BLaER1 (cell line): ENCODE measurements around the gene GRPEL2.

Experiments used
- H3K27ac ChIP-seq: shearing (Covaris generic); formaldehyde crosslinking; 2 replicates; pipeline ENCODE4 v1.8.1; 2022
- H3K27me3 ChIP-seq: shearing (Covaris generic); formaldehyde crosslinking; 2 replicates; pipeline ENCODE4 v1.8.1; 2022
- H3K36me3 ChIP-seq: shearing (Covaris generic); formaldehyde crosslinking; 2 replicates; pipeline ENCODE4 v1.8.1; 2022
- H3K4me1 ChIP-seq: shearing (Covaris generic); formaldehyde crosslinking; 2 replicates; pipeline ENCODE4 v1.8.1; 2022
- H3K4me2 ChIP-seq: shearing (Covaris generic); formaldehyde crosslinking; 2 replicates; pipeline ENCODE4 v1.8.1; 2022
- H3K4me3 ChIP-seq: shearing (Covaris generic); formaldehyde crosslinking; 2 replicates; pipeline ENCODE4 v1.8.1; 2022
- H3K9ac ChIP-seq: shearing (Covaris generic); formaldehyde crosslinking; 2 replicates; pipeline ENCODE4 v1.8.1; 2022
- H3K9me3 ChIP-seq: shearing (Covaris generic); formaldehyde crosslinking; 2 replicates; pipeline ENCODE4 v1.8.1; 2022
- H4K20me1 ChIP-seq: shearing (Covaris generic); formaldehyde crosslinking; 2 replicates; pipeline ENCODE4 v1.8.1; 2022
- Cebpa-rat ChIP-seq: shearing (Covaris generic); IDR thresholded peaks from 2 replicates; pipeline ENCODE4 v1.8.1; 2022

Gene GRPEL2

DNA sequence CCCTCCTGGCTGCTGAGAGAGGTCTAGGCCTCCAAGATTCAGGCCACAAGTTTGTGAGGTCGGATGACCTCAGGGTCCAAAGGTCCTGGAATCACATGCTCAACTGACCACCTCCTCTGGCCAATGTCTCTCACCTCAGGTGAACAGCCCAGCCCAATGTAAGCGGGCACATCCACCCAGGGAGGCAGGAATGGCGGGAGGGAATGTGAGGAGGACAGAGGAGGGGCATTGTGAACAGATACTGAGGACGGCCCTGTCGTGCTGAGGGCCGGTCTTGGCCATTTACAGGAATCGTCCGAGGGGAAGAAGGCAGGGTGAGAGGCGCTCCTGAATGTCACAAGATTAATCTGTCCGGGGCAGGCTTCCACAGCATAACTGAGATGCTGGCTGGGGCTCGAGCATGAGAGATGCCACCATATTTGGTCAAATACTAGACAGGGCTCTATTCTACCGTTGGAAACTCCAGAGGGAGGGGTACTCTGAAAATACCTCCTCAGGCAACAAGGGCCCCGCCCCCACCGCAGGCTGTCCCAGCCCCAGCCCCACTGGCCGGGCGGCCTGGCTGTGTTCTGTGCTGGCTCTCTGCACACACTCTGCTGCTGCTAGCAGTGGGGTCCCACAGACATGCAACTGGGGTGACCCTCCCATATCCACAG, 35.3 kb downstream of the GRPEL2 start:
- TF ChIP-seq Cebpa-rat, result no peak
- no peaks in the 10 kb centered on the region for H3K9me3 ChIP-seq
- no peak overlapping the region for H3K4me2 ChIP-seq
- no peaks in the 10 kb centered on the region for H3K36me3 ChIP-seq
- H3K4me1 ChIP-seq, result peaks cover 5% of the 10 kb centered on the region
- H3K9ac ChIP-seq, result no peak overlapping the region
- no peak overlapping the region for H3K27ac ChIP-seq
- H3K4me3 ChIP-seq, result no peak overlapping the region
- H4K20me1 ChIP-seq, result no peaks in the 10 kb centered on the region
- H3K27me3 ChIP-seq, result no peaks in the 10 kb centered on the region

GRCh38 chr5:149381261-149381985, 36.1 kb downstream of the GRPEL2 start:
- Histone ChIP-seq H3K4me3 (no peak overlapping the region), H3K27ac (no peak overlapping the region), H3K36me3 (no peaks in the 10 kb centered on the region), H3K9me3 (no peaks in the 10 kb centered on the region), H3K4me2 (no peak overlapping the region), H3K9ac (peak overlapping the region; percentile 12; the same call in 1 of the 2 replicates), H3K4me1 (peaks cover 9% of the 10 kb centered on the region), H3K27me3 (no peaks in the 10 kb centered on the region), H4K20me1 (no peaks in the 10 kb centered on the region)
- no peak for TF ChIP-seq Cebpa-rat

DNA sequence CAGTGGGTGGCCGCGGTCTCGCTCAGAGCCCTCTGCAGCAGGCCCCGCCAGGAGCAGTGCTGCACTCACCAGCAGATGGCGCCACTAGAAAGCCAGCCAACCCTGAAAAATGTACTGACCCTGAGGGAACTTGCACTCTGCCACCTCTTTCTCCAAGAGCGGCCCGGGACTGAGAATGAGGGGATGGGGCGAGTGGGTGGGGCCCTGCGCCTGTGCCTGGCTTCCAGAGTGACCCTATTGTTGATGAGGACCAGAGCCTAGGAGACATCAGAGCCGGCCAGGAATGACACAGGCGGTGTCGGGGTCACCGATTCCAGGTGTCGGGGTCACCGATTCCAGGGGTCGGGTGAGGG, 36.7 kb downstream of the GRPEL2 start:
- no peak overlapping the region for H3K27ac ChIP-seq
- no peaks in the 10 kb centered on the region for H3K27me3 ChIP-seq
- H3K4me2 ChIP-seq, result no peak overlapping the region
- no peak overlapping the region for H3K4me3 ChIP-seq
- peaks cover 9% of the 10 kb centered on the region for H3K4me1 ChIP-seq
- no peaks in the 10 kb centered on the region for H3K36me3 ChIP-seq
- H4K20me1 ChIP-seq, result no peaks in the 10 kb centered on the region
- no peak overlapping the region for H3K9ac ChIP-seq
- no peaks in the 10 kb centered on the region for H3K9me3 ChIP-seq
- TF ChIP-seq Cebpa-rat, result no peak

DNA sequence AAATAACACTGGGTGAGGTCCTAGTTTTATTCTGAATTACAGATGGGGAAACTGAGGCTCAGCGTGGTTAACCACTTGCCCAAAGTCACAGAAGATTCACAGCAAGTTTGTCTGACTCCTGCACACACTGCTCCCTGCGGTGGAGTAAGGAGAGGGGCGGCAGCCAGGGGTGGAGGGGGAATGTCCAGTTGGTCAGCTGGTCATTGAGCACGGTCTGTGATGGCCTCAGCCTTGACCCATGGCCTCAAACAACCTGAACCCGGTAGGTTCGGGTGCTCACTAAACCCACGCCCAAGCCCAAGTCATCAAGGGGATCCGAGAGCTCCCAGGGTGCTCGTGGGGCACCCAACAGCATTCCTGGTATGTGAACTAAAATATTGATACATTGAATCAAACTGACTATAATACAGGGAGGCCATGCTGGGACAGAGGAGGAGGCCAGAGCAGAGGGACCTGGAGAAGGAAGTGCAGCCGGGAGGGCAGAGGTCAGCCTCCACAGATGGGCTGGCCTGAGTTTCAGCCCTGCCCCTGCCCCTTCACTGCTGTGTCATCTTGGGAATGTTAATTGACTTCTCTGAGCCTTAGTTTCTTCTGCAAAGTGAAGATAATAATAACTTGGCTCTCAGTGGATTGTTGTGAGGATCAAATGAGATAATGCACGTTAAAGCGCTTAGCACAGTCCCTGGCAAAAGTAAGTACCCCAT, 37.4 kb downstream of the GRPEL2 start:
- Histone ChIP-seq H3K4me2 (no peak overlapping the region), H3K4me1 (peaks cover 9% of the 10 kb centered on the region), H3K9me3 (no peaks in the 10 kb centered on the region), H4K20me1 (no peaks in the 10 kb centered on the region), H3K27me3 (no peaks in the 10 kb centered on the region), H3K4me3 (no peak overlapping the region), H3K27ac (no peak overlapping the region), H3K9ac (no peak overlapping the region), H3K36me3 (no peaks in the 10 kb centered on the region)
- no peak for TF ChIP-seq Cebpa-rat

- Histone ChIP-seq H4K20me1 (no peaks in the 10 kb centered on the region), H3K9me3 (no peaks in the 10 kb centered on the region), H3K27me3 (no peaks in the 10 kb centered on the region), H3K27ac (no peak overlapping the region), H3K4me2 (no peak overlapping the region), H3K9ac (no peak overlapping the region), H3K4me3 (no peak overlapping the region), H3K36me3 (no peaks in the 10 kb centered on the region), H3K4me1 (peaks cover 9% of the 10 kb centered on the region)
- no peak for TF ChIP-seq Cebpa-rat
Observed at GRCh38 chr5:149383399-149383798, 38.1 kb downstream of the GRPEL2 start.

DNA sequence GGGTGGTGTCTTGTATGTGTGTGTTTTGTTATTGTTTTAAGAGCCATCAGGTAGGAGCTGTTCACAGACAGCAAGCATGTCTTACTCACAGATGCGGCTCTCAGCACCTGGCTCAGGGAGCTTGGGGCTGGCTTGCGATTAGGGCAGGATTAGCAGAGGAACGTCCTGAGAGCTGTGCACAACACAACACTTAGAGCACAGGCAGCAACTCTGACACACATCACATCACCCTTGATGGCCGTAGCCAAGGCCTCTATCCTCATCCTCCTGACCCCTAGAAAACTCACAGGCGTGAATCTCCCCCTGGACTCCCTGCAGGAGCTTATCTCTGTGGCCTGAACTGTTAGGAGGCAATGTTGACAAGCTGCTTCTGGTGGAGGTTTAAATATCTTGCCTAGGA, 40.9 kb downstream of the GRPEL2 start:
- H3K36me3 ChIP-seq, result no peaks in the 10 kb centered on the region
- H3K9ac ChIP-seq, result no peak overlapping the region
- peak overlapping the region; percentile 44; the same call in 1 of the 2 replicates for H3K4me2 ChIP-seq
- H3K27me3 ChIP-seq, result no peaks in the 10 kb centered on the region
- H3K4me3 ChIP-seq, result no peak overlapping the region
- no peak for TF ChIP-seq Cebpa-rat
- no peaks in the 10 kb centered on the region for H4K20me1 ChIP-seq
- no peaks in the 10 kb centered on the region for H3K9me3 ChIP-seq
- peaks cover 9% of the 10 kb centered on the region for H3K4me1 ChIP-seq
- peak overlapping the region; percentile 65; the same call in 1 of the 2 replicates for H3K27ac ChIP-seq

DNA sequence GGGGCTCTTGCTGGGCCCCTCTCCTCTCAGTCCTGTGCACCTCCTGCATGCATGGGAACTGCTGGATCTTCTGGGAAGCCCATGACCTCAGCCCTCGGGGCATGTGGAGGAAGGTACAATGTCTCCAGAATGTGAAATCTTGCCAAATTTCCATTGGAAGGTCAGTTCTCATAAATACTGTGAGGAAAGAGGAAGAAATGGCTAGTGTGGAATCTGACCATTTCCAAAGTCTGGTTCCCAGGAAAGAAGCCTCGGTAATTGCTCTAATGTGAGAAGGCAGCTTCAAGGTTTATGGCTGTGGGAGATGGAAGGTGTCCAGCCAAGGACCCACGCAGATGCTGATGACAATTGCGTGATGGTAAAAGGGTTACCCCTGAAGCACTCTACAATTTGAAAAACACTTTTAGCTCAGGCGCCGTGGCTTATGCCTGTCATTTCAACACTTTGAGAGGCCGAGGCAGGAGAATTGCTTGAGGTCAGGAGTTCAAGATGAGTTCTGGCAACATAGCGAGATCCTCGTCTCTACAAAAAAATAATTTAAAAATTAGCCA, 41.9 kb downstream of the GRPEL2 start:
- Histone ChIP-seq H4K20me1 (no peaks in the 10 kb centered on the region), H3K27ac (no peak overlapping the region), H3K9me3 (no peaks in the 10 kb centered on the region), H3K9ac (no peak overlapping the region), H3K4me1 (peaks cover 9% of the 10 kb centered on the region), H3K4me2 (no peak overlapping the region), H3K27me3 (no peaks in the 10 kb centered on the region), H3K36me3 (no peaks in the 10 kb centered on the region), H3K4me3 (no peak overlapping the region)
- no peak for TF ChIP-seq Cebpa-rat

DNA sequence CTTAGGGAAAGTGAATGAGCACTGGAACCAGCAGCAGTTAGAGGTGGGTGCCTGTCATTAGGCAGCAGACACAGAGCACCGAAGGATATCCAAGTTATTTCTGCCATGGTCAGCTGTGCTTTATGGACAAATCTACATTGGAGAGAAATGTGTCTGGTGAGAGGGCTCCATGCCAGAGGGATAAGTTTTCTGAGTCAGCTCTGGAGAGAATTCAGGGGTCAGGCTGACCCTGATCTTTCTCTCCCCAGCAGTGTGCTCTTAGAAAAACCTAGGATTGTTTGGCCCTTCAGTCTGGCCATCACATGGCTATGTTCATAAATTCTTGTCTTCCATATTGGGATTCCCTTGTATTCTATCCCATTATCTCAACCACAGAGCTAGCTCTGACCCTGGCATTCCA, 42.7 kb downstream of the GRPEL2 start:
- Histone ChIP-seq H3K36me3 (no peaks in the 10 kb centered on the region), H3K4me3 (no peak overlapping the region), H3K9me3 (no peaks in the 10 kb centered on the region), H3K4me1 (peaks cover 9% of the 10 kb centered on the region), H3K27me3 (no peaks in the 10 kb centered on the region), H4K20me1 (no peaks in the 10 kb centered on the region), H3K27ac (no peak overlapping the region), H3K4me2 (no peak overlapping the region), H3K9ac (no peak overlapping the region)
- no peak for TF ChIP-seq Cebpa-rat

GRCh38 chr5:149388498-149389190, 43.3 kb downstream of the GRPEL2 start:
- TF ChIP-seq Cebpa-rat, result no peak
- Histone ChIP-seq H4K20me1 (no peaks in the 10 kb centered on the region), H3K4me3 (no peak overlapping the region), H3K9ac (no peak overlapping the region), H3K4me2 (no peak overlapping the region), H3K9me3 (no peaks in the 10 kb centered on the region), H3K27ac (no peak overlapping the region), H3K4me1 (peaks cover 9% of the 10 kb centered on the region), H3K27me3 (no peaks in the 10 kb centered on the region), H3K36me3 (no peaks in the 10 kb centered on the region)
